Activated CD8-positive, alpha-beta T cell treated with anti-CD3 and anti-CD28 coated beads, Interleukin-2, amount 10 ng/mL, durations not matched to agents 7 days and 5 days (primary cell): ENCODE results near the gene PKP4. TPM values are rescaled to one million over a fixed set of nuclear protein-coding genes. Genes with fewer than 3 reads are reported as not detected.

ENCODE experiments used
- ATAC-seq: fragments of 150-1000 bp; cut with Tn5 transposase; one replicate; pipeline ENCODE4 v1.10.0; 2021; ENCODE audit warnings: moderate library complexity
- CTCF ChIA-PET: fragments of 350-600 bp; sonication (Branson Sonifier 250); formaldehyde crosslinking; loops from one replicate; lab custom pipeline; 2021; ENCODE audit warnings: antibody characterized with exemption; lab: Charles Lee
- POLR2A ChIA-PET: fragments of 350-600 bp; sonication (Branson Sonifier 250); formaldehyde crosslinking; loops from one replicate; lab custom pipeline; 2021; ENCODE audit warnings: antibody characterized with exemption; lab: Charles Lee
- DNase-seq: peaks from one replicate; pipeline ENCODE4 v3.0.0-alpha.2; 2020
- H3K27ac Mint-ChIP-seq: one replicate; pipeline ENCODE4 v1.8.0; 2021; ENCODE audit warnings: mild to moderate bottlenecking, mixed read lengths
- H3K27me3 Mint-ChIP-seq: one replicate; pipeline ENCODE4 v1.8.0; 2021; ENCODE audit warnings: low read depth, mixed read lengths
- H3K36me3 Mint-ChIP-seq: one replicate; pipeline ENCODE4 v1.8.0; 2021; ENCODE audit warnings: low read depth, mixed read lengths
- H3K4me1 Mint-ChIP-seq: one replicate; pipeline ENCODE4 v1.8.0; 2021; ENCODE audit warnings: low read depth, mixed read lengths
- H3K4me3 Mint-ChIP-seq: one replicate; pipeline ENCODE4 v1.8.0; 2021; ENCODE audit warnings: mild to moderate bottlenecking, mixed read lengths
- H3K9me3 Mint-ChIP-seq: one replicate; pipeline ENCODE4 v1.8.0; 2022; ENCODE audit warnings: mixed read lengths; ENCODE audit not compliant: insufficient read depth
- total RNA-seq, 2 experiments: library from RNA; stranded (reverse); gene quantifications; one replicate each; pipeline ENCODE4 v1.2.3, GENCODE V29; 2021

PKP4 gene
- total RNA-seq, 2 experiments from 2014 or later, result 32.9 to 35.8 TPM

- CTCF ChIA-PET, result no interaction called here
- POLR2A ChIA-PET, result no interaction called here
- Mint-ChIP-seq H3K27ac (no peak overlapping the region), H3K4me1 (no peaks in the 10 kb centered on the region), H3K27me3 (no peaks in the 10 kb centered on the region), H3K36me3 (no peaks in the 10 kb centered on the region), H3K4me3 (no peak overlapping the region), H3K9me3 (no peaks in the 10 kb centered on the region)
- no peak for ATAC-seq
- DNase-seq, result no peak
Observed at GRCh38 chr2:158664987-158665386, 208.2 kb downstream of the PKP4 start.

- no peaks in the 10 kb centered on the region for H3K27me3 Mint-ChIP-seq
- no peaks in the 10 kb centered on the region for H3K36me3 Mint-ChIP-seq
- DNase-seq (no peak), ATAC-seq (no peak)
- H3K9me3 Mint-ChIP-seq, result no peaks in the 10 kb centered on the region
- no peak overlapping the region for H3K4me3 Mint-ChIP-seq
- no peak overlapping the region for H3K27ac Mint-ChIP-seq
- POLR2A ChIA-PET, result no interaction called here
- CTCF ChIA-PET, result no interaction called here
- no peaks in the 10 kb centered on the region for H3K4me1 Mint-ChIP-seq
Observed at GRCh38 chr2:158665536-158666302, 209.0 kb downstream of the PKP4 start.

- Mint-ChIP-seq H3K27ac (no peak overlapping the region), H3K9me3 (no peaks in the 10 kb centered on the region), H3K4me1 (no peaks in the 10 kb centered on the region), H3K27me3 (no peaks in the 10 kb centered on the region), H3K36me3 (no peaks in the 10 kb centered on the region), H3K4me3 (no peak overlapping the region)
- DNase-seq (no peak), ATAC-seq (no peak)
- POLR2A ChIA-PET, result no interaction called here
- CTCF ChIA-PET, result interaction anchor here (0.9 kb wide), 1 partner anchor 87 kb away, joined by 4 read pairs; no protein-coding TSS in a partner anchor
Observed at GRCh38 chr2:158666969-158667368, 210.2 kb downstream of the PKP4 start.

GRCh38 chr2:158667586-158667985 is 210.8 kb downstream of the PKP4 start:
- POLR2A ChIA-PET, result no interaction called here
- no peak for DNase-seq
- Mint-ChIP-seq H3K4me3 (no peak overlapping the region), H3K9me3 (no peaks in the 10 kb centered on the region), H3K27ac (no peak overlapping the region), H3K27me3 (no peaks in the 10 kb centered on the region), H3K4me1 (no peaks in the 10 kb centered on the region), H3K36me3 (no peaks in the 10 kb centered on the region)
- CTCF ChIA-PET, result interaction anchor here (0.9 kb wide), 1 partner anchor 86 kb away, joined by 4 read pairs; no protein-coding TSS in a partner anchor
- no peak for ATAC-seq

GRCh38 chr2:158668001-158668765 is 211.4 kb downstream of the PKP4 start:
- Mint-ChIP-seq H3K36me3 (no peaks in the 10 kb centered on the region), H3K4me1 (no peaks in the 10 kb centered on the region), H3K27ac (no peak overlapping the region), H3K4me3 (no peak overlapping the region), H3K9me3 (no peaks in the 10 kb centered on the region), H3K27me3 (no peaks in the 10 kb centered on the region)
- CTCF ChIA-PET, result no interaction called here
- DNase-seq (no peak), ATAC-seq (no peak)
- POLR2A ChIA-PET, result no interaction called here

- Mint-ChIP-seq H3K9me3 (no peaks in the 10 kb centered on the region), H3K27ac (no peak overlapping the region), H3K36me3 (no peaks in the 10 kb centered on the region), H3K4me1 (no peaks in the 10 kb centered on the region), H3K27me3 (no peaks in the 10 kb centered on the region), H3K4me3 (no peak overlapping the region)
- ATAC-seq, result no peak
- DNase-seq, result no peak
- ChIA-PET POLR2A (no interaction called here), CTCF (no interaction called here)
Observed at GRCh38 chr2:158670292-158670691, 213.5 kb downstream of the PKP4 start.

- no peaks in the 10 kb centered on the region for H3K27me3 Mint-ChIP-seq
- H3K9me3 Mint-ChIP-seq, result no peaks in the 10 kb centered on the region
- no peaks in the 10 kb centered on the region for H3K4me1 Mint-ChIP-seq
- ChIA-PET CTCF (no interaction called here), POLR2A (no interaction called here)
- DNase-seq (no peak), ATAC-seq (no peak)
- H3K27ac Mint-ChIP-seq, result no peak overlapping the region
- no peak overlapping the region for H3K4me3 Mint-ChIP-seq
- no peaks in the 10 kb centered on the region for H3K36me3 Mint-ChIP-seq
Observed at GRCh38 chr2:158671360-158672245, 214.9 kb downstream of the PKP4 start.

- DNase-seq (no peak), ATAC-seq (no peak)
- Mint-ChIP-seq H3K4me1 (no peaks in the 10 kb centered on the region), H3K27ac (no peak overlapping the region), H3K27me3 (no peaks in the 10 kb centered on the region), H3K9me3 (no peaks in the 10 kb centered on the region), H3K36me3 (peaks cover 6% of the 10 kb centered on the region), H3K4me3 (no peak overlapping the region)
- ChIA-PET CTCF (no interaction called here), POLR2A (no interaction called here)
Observed at GRCh38 chr2:158676295-158676694, 219.5 kb downstream of the PKP4 start.

GRCh38 chr2:158676696-158677095 is 219.9 kb downstream of the PKP4 start:
- no peak overlapping the region for H3K27ac Mint-ChIP-seq
- no peaks in the 10 kb centered on the region for H3K9me3 Mint-ChIP-seq
- ChIA-PET POLR2A (no interaction called here), CTCF (no interaction called here)
- H3K4me1 Mint-ChIP-seq, result no peaks in the 10 kb centered on the region
- peaks cover 6% of the 10 kb centered on the region for H3K36me3 Mint-ChIP-seq
- H3K27me3 Mint-ChIP-seq, result no peaks in the 10 kb centered on the region
- H3K4me3 Mint-ChIP-seq, result no peak overlapping the region
- DNase-seq (no peak), ATAC-seq (no peak)

GRCh38 chr2:158677542-158677941 is 220.8 kb downstream of the PKP4 start:
- Mint-ChIP-seq H3K4me3 (no peak overlapping the region), H3K9me3 (no peaks in the 10 kb centered on the region)

GRCh38 chr2:158681816-158682215 is 225.1 kb downstream of the PKP4 start:
- H3K4me3 Mint-ChIP-seq, result no peak overlapping the region
- peaks cover 5% of the 10 kb centered on the region for H3K27me3 Mint-ChIP-seq
- CTCF ChIA-PET, result no interaction called here
- peaks cover 6% of the 10 kb centered on the region for H3K36me3 Mint-ChIP-seq
- POLR2A ChIA-PET, result interaction anchor here (1.5 kb wide), 1 partner anchor 9 kb away, joined by 3 read pairs; no protein-coding TSS in a partner anchor
- no peaks in the 10 kb centered on the region for H3K9me3 Mint-ChIP-seq
- no peak for DNase-seq
- H3K27ac Mint-ChIP-seq, result no peak overlapping the region
- H3K4me1 Mint-ChIP-seq, result no peaks in the 10 kb centered on the region
- ATAC-seq, result no peak

More at GRCh38 chr2:158677542-158677941, 220.8 kb downstream of the PKP4 start:
- CTCF ChIA-PET, result no interaction called here
- H3K36me3 Mint-ChIP-seq, result peaks cover 6% of the 10 kb centered on the region
- ATAC-seq, result no peak
- no peaks in the 10 kb centered on the region for H3K27me3 Mint-ChIP-seq
- H3K27ac Mint-ChIP-seq, result no peak overlapping the region
- no peak for DNase-seq
- POLR2A ChIA-PET, result interaction anchor here (0.6 kb wide), 1 partner anchor 1339 kb away, joined by 3 read pairs; no protein-coding TSS in a partner anchor
- H3K4me1 Mint-ChIP-seq, result no peaks in the 10 kb centered on the region
